Peyer's patch (tissue), 4 donors: ENCODE data around the gene MYO1B. TPM values are rescaled to one million over a fixed set of nuclear protein-coding genes. Genes with fewer than 3 reads are reported as not detected.

Source experiments
- DNase-seq, 3 donors: peaks; one replicate each; pipeline ENCODE4 v3.0.0-alpha.2; 2017 to 2019
- H3K27ac ChIP-seq, 4 donors: fragments of 200-600 bp; sonication (generic); one replicate each; pipeline ENCODE4 v1.5.1; 2016 to 2019
- H3K27me3 ChIP-seq, 2 donors: fragments of 200-600 bp; sonication (generic); one replicate each; pipeline ENCODE4 v1.5.1; 2019
- H3K36me3 ChIP-seq, 3 donors: fragments of 200-600 bp; sonication (generic); one replicate each; pipeline ENCODE4 v1.5.1; 2016 to 2019
- H3K4me1 ChIP-seq, 4 donors: fragments of 200-600 bp; sonication (generic); one replicate each; pipeline ENCODE4 v1.5.1; 2016 to 2019
- H3K4me3 ChIP-seq, 4 donors: fragments of 200-600 bp; sonication (generic); 1 replicate in 3 of 4; 2 replicates in 1 of 4; pipeline ENCODE4 v1.5.1; 2016 to 2019; ENCODE audit warnings: mild to moderate bottlenecking in 1 of 4
- H3K9me3 ChIP-seq, 4 donors: fragments of 200-600 bp; sonication (generic); one replicate each; pipeline ENCODE4 v1.5.1; 2016 to 2019; ENCODE audit warnings: mild to moderate bottlenecking in 1 of 4
- POLR2A ChIP-seq, 2 donors: fragments of 450-650 bp; IDR thresholded peaks; one replicate each; pipeline ENCODE4 v1.5.1; 2017; ENCODE audit warnings: antibody characterized with exemption in 2 of 2, mild to moderate bottlenecking in 2 of 2, moderate library complexity in 2 of 2
- total RNA-seq, 4 donors: library from RNA; depleted of rRNA; stranded (reverse); fragments of >200 nt; gene quantifications; one replicate each; pipeline ENCODE4 v1.1.0, GENCODE V29; 2016
- TF ChIP-seq, protein P1 (sequence below), 6 experiments: fragments of 450-650 bp in 4 of 6; fragments of 200-600 bp in 2 of 6; sonication (generic) in 1 of 6; IDR thresholded peaks; one replicate each; pipeline ENCODE4 v1.5.1; 2017 to 2019; ENCODE audit warnings: antibody characterized with exemption in 6 of 6, mild to moderate bottlenecking in 3 of 6, moderate library complexity in 1 of 6

Gene MYO1B
- total RNA-seq, 4 donors from 2014 or later = 13.1 to 25.5 (median 19.4) TPM

DNA sequence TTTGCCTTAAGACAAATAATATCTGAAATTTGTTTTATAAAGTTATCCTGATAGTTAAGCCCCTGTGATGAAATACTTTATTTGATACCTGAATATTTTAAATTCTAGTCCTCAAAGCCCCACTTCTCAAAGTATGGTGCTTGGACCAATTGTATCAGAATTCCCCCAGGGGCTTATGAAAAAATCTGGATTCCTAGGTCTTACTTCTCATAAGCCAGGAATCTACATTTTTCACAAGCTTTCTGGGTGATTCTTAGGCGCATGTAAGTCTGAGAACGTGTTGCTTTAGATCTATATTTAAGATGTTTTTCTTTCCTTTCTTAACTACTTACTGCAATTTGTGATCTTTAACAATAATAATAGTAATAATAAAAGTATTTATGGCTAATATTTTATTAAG lies 53.1 kb downstream of the MYO1B start:
- Histone ChIP-seq H3K9me3 (no peaks in the 10 kb centered on the region), H3K4me1 (no peaks in the 10 kb centered on the region), H3K36me3 (no peaks in the 10 kb centered on the region), H3K27ac (no peak overlapping the region), H3K4me3 (no peak overlapping the region), H3K27me3 (no peaks in the 10 kb centered on the region)
- TF ChIP-seq, protein P1, sequence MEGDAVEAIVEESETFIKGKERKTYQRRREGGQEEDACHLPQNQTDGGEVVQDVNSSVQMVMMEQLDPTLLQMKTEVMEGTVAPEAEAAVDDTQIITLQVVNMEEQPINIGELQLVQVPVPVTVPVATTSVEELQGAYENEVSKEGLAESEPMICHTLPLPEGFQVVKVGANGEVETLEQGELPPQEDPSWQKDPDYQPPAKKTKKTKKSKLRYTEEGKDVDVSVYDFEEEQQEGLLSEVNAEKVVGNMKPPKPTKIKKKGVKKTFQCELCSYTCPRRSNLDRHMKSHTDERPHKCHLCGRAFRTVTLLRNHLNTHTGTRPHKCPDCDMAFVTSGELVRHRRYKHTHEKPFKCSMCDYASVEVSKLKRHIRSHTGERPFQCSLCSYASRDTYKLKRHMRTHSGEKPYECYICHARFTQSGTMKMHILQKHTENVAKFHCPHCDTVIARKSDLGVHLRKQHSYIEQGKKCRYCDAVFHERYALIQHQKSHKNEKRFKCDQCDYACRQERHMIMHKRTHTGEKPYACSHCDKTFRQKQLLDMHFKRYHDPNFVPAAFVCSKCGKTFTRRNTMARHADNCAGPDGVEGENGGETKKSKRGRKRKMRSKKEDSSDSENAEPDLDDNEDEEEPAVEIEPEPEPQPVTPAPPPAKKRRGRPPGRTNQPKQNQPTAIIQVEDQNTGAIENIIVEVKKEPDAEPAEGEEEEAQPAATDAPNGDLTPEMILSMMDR (IDR thresholded peaks at IDR 0.05) = no peak
- no peak for TF ChIP-seq POLR2A (IDR thresholded peaks at IDR 0.05)
- no peak for DNase-seq

DNA sequence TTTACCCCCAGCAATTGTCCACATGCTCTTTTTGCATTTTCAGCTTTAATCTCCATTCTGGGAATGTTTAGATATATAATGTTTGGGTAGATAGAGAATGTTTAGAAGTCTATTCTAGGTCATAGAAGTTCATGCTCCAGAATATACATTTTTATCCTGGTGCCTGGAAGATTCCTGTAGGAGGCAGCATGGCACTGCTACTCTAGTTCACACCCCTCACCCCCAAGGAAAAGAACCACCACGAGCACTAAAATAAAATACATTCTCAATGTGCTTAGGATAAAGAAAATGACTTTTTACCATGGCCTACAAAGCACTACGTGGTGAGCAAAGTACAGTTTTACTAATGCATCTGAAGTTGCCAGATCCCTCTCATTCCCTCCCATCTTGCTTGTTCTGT lies 53.8 kb downstream of the MYO1B start:
- H3K36me3 ChIP-seq = no peaks in the 10 kb centered on the region
- H3K4me3 ChIP-seq = no peak overlapping the region
- H3K9me3 ChIP-seq = no peaks in the 10 kb centered on the region
- no peak overlapping the region for H3K27ac ChIP-seq
- H3K27me3 ChIP-seq = no peaks in the 10 kb centered on the region
- H3K4me1 ChIP-seq = no peaks in the 10 kb centered on the region
- no peak for TF ChIP-seq POLR2A (IDR thresholded peaks at IDR 0.05)
- TF ChIP-seq, protein P1 (IDR thresholded peaks at IDR 0.05) = peak in 3 of 6 experiments; percentile 12 to 28 (median 25)
- DNase-seq = no peak

DNA sequence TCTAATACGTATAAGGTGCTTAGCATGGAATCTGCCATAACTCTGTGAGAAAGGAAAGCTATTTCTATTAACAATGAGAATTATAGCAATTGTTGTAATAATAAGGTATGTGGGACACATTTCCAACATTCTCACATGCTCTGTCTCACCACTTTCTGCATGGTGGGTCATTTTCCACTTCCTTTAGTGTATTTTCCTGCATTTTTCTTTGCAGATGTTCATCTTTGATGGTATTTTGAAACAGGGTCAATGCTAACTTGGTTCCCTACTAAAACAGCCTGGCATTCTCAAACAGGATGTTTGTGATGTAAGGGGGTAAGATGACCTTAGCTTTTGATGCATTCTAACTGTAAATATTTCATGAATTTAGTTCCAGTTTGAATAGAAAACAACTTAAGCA lies 54.7 kb downstream of the MYO1B start:
- TF ChIP-seq POLR2A (IDR thresholded peaks at IDR 0.05) = no peak
- TF ChIP-seq, protein P1 (IDR thresholded peaks at IDR 0.05) = no peak
- Histone ChIP-seq H3K4me3 (no peak overlapping the region), H3K27me3 (no peaks in the 10 kb centered on the region), H3K9me3 (no peaks in the 10 kb centered on the region), H3K36me3 (no peaks in the 10 kb centered on the region), H3K27ac (no peak overlapping the region), H3K4me1 (peaks cover 0 to 6% (median 0%) of the 10 kb centered on the region in 4 donors)
- DNase-seq = no peak

DNA sequence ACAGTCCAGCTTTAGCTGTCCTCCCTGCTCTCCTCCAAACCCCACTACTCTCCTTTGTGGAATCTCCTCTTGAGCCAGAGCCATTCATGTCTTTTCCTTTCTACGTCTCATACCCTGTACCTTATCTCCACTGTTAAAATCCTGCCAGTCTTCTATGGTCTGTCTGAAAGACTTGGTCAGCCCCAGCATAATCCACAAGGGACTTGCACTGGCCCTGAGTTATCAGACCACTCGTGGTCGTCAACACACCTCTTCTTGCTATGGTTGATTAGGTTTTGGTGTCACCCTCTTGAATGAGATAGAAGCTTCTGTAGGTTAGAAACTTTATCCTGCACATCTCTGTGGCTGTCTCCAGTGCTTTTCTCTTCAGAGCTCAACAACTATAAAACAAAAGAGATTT lies 56.8 kb downstream of the MYO1B start:
- TF ChIP-seq, protein P1 (IDR thresholded peaks at IDR 0.05) = no peak
- no peak for TF ChIP-seq POLR2A (IDR thresholded peaks at IDR 0.05)

DNA sequence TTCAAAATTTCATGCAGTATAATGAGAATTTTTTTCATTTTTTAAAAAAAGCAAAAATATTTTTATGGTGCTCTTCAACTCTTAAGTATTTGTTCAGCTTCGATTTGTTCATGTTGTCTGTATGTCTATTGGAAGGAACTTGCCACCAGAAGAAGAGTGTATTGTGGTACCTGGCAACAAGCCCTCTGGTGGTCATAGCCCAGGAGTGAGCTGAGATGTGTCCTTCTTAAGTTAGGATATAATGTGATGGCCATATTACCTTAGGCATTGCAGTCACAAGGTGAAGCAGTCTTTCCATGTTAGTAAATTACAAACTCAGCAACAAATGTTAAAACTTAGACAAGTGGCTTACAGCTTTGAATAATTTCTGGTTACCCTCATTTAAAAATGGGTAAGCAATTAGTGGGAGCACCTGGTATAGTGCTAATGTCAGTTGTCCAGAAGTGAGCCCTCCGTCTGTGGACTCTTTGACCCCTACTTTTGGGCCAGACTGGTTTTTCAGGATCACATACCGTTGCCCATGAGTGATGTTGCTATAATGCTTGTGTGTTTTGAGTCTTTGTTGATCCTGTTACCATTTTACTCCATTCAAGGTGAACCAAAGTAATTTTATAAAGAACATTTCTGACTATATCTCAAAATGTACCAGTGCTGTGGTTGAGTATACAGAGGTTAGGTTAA lies 57.4 kb downstream of the MYO1B start:
- peak in 2 of 3 donors; percentile 17 to 54 for DNase-seq
- no peak overlapping the region for H3K27ac ChIP-seq
- TF ChIP-seq, protein P1 (IDR thresholded peaks at IDR 0.05) = peak in 4 of 6 experiments; percentile 7 to 37 (median 18)
- TF ChIP-seq POLR2A (IDR thresholded peaks at IDR 0.05) = no peak
- peaks cover 0 to 15% (median 0%) of the 10 kb centered on the region in 4 donors for H3K4me1 ChIP-seq
- no peaks in the 10 kb centered on the region for H3K27me3 ChIP-seq
- H3K36me3 ChIP-seq = no peaks in the 10 kb centered on the region
- no peak overlapping the region for H3K4me3 ChIP-seq
- no peaks in the 10 kb centered on the region for H3K9me3 ChIP-seq

More for the DNA sequence above, 56.8 kb downstream of the MYO1B start:
- Histone ChIP-seq H3K27ac (no peak overlapping the region), H3K36me3 (no peaks in the 10 kb centered on the region), H3K4me1 (peaks cover 0 to 15% (median 0%) of the 10 kb centered on the region in 4 donors), H3K4me3 (no peak overlapping the region), H3K27me3 (no peaks in the 10 kb centered on the region), H3K9me3 (no peaks in the 10 kb centered on the region)
- DNase-seq = no peak
